ENCODE measurements around the gene DHPS.
"Not testable (repeated sequence)": the region's sequence is repeated elsewhere in the genome, so short reads cannot be mapped to it uniquely, and the experiment has no call there.

DHPS gene

GRCh38 chr19:12705654-12706331, 24.1 kb upstream of the DHPS start:
- no peak for DNase-seq (ENCODE audit: low read depth)

GRCh38 chr19:12705169-12705568, 23.5 kb upstream of the DHPS start:
- no peak for DNase-seq (ENCODE audit: low read depth)

GRCh38 chr19:12703046-12703445, 21.4 kb upstream of the DHPS start:
- no peak for DNase-seq (ENCODE audit: low read depth)

GRCh38 chr19:12701596-12702282, 20.1 kb upstream of the DHPS start:
- no peak for DNase-seq (ENCODE audit: low read depth)

GRCh38 chr19:12698138-12698537, 16.5 kb upstream of the DHPS start:
- no peak for DNase-seq (ENCODE audit: low read depth)

- not testable (repeated sequence) for DNase-seq (ENCODE audit: low read depth)
These were observed 15.7 kb upstream of the DHPS start for GRCh38 chr19:12697425-12697824.

GRCh38 chr19:12696366-12697335, 15.0 kb upstream of the DHPS start, which contains the start of gene FBXW9:
FBXW9 (minus strand) TSS chr19:12696631; CDS start chr19:12696581, 50 bp downstream.
- peak; percentile 79 for DNase-seq (ENCODE audit: low read depth)

- no peak for DNase-seq (ENCODE audit: low read depth)
These were observed 14.3 kb upstream of the DHPS start for GRCh38 chr19:12695997-12696365.

- DNase-seq (ENCODE audit: low read depth) = no peak
These were observed 13.8 kb upstream of the DHPS start for GRCh38 chr19:12695514-12695913.

GRCh38 chr19:12695096-12695495, 13.4 kb upstream of the DHPS start:
- DNase-seq (ENCODE audit: low read depth) = no peak

GRCh38 chr19:12694641-12695040, 13.0 kb upstream of the DHPS start:
- no peak for DNase-seq (ENCODE audit: low read depth)

- DNase-seq (ENCODE audit: low read depth) = no peak
These were observed 11.3 kb upstream of the DHPS start for GRCh38 chr19:12692960-12693359.

- DNase-seq (ENCODE audit: low read depth) = no peak
These were observed 8.0 kb upstream of the DHPS start for GRCh38 chr19:12689581-12690216.

GRCh38 chr19:12689012-12689411, 7.3 kb upstream of the DHPS start:
- DNase-seq (ENCODE audit: low read depth) = no peak

- no peak for DNase-seq (ENCODE audit: low read depth)
These were observed 6.0 kb upstream of the DHPS start, which contains the start of gene GNG14 for GRCh38 chr19:12687496-12688196. GNG14 (plus strand) TSS chr19:12687998; CDS start chr19:12688049, 51 bp downstream.

GRCh38 chr19:12685831-12686230, 4.2 kb upstream of the DHPS start:
- no peak for DNase-seq (ENCODE audit: low read depth)

- no peak for DNase-seq (ENCODE audit: low read depth)
These were observed 1.6 kb downstream of the DHPS start for GRCh38 chr19:12680034-12680433.

GRCh38 chr19:12678039-12678438, 3.6 kb downstream of the DHPS start:
- not testable (repeated sequence) for DNase-seq (ENCODE audit: low read depth)

- no peak for DNase-seq (ENCODE audit: low read depth)
These were observed 4.8 kb downstream of the DHPS start for GRCh38 chr19:12676928-12677327.

- no peak for DNase-seq (ENCODE audit: low read depth)
These were observed 5.3 kb downstream of the DHPS start for GRCh38 chr19:12676384-12676792.

GRCh38 chr19:12675940-12676339, 5.7 kb downstream of the DHPS start:
- DNase-seq (ENCODE audit: low read depth) = no peak
